ENCODE measurements around the gene NDE1.
"Not testable (repeated sequence)": the region's sequence is repeated elsewhere in the genome, so short reads cannot be mapped to it uniquely, and the experiment has no call there.

The NDE1 gene

GRCh38 chr16:15650019-15650697 lies at the start of gene NDE1:
TSS of gene NDE1 (plus strand) at chr16:15650245. CDS start at chr16:15664779, 14,534 bp downstream.
- DNase-seq, result peak; percentile 70

- DNase-seq, result no peak
Observed at GRCh38 chr16:15601212-15601879, 48.7 kb upstream of the NDE1 start.

GRCh38 chr16:15602285-15603044 lies 47.6 kb upstream of the NDE1 start:
- DNase-seq, result no peak

- no peak for DNase-seq
Observed at GRCh38 chr16:15604460-15605440, 45.3 kb upstream of the NDE1 start.

GRCh38 chr16:15605839-15606517 lies 44.1 kb upstream of the NDE1 start:
- no peak for DNase-seq

- DNase-seq, result no peak
Observed at GRCh38 chr16:15606518-15607220, 43.4 kb upstream of the NDE1 start.

GRCh38 chr16:15607221-15607699 lies 42.8 kb upstream of the NDE1 start:
- DNase-seq, result not testable (repeated sequence)

- no peak for DNase-seq
Observed at GRCh38 chr16:15607700-15608396, 42.2 kb upstream of the NDE1 start.

GRCh38 chr16:15608398-15609285 lies 41.4 kb upstream of the NDE1 start:
- DNase-seq, result no peak

GRCh38 chr16:15609286-15609649 lies 40.8 kb upstream of the NDE1 start:
- DNase-seq, result no peak

GRCh38 chr16:15610369-15610871 lies 39.6 kb upstream of the NDE1 start:
- DNase-seq, result no peak

- no peak for DNase-seq
Observed at GRCh38 chr16:15611610-15612009, 38.4 kb upstream of the NDE1 start.

GRCh38 chr16:15613676-15614075 lies 36.4 kb upstream of the NDE1 start:
- DNase-seq, result no peak

- DNase-seq, result no peak
Observed at GRCh38 chr16:15616012-15616411, 34.0 kb upstream of the NDE1 start.

- DNase-seq, result no peak
Observed at GRCh38 chr16:15616475-15617165, 33.4 kb upstream of the NDE1 start.

- no peak for DNase-seq
Observed at GRCh38 chr16:15617901-15618300, 32.1 kb upstream of the NDE1 start.

GRCh38 chr16:15618392-15618791 lies 31.7 kb upstream of the NDE1 start:
- DNase-seq, result no peak

- DNase-seq, result no peak
Observed at GRCh38 chr16:15620611-15621195, 29.3 kb upstream of the NDE1 start.

Measured in activated T-cell treated with anti-CD3 and anti-CD28 coated beads for 4 hours (primary cell).